H1 (cell line): ENCODE data around the gene SLC46A3. TPM values are rescaled to one million over a fixed set of nuclear protein-coding genes. Genes with fewer than 3 reads are reported as not detected.
A peak's percentile ranks its signal among the peaks of the same experiment; 100 is the strongest.

Source experiments
- CTCF ChIA-PET: fragments of 300-600 bp; sonication (Branson Sonifier 250); formaldehyde crosslinking; loops from one replicate; lab custom pipeline; 2021; ENCODE audit not compliant: partially characterized antibody; lab: Charles Lee
- POLR2A ChIA-PET: fragments of 300-600 bp; sonication (Branson Sonifier 250); formaldehyde crosslinking; loops from one replicate; lab custom pipeline; 2021; ENCODE audit warnings: inconsistent platforms; ENCODE audit not compliant: partially characterized antibody; lab: Charles Lee
- DNase-seq, 2 experiments: peaks; one replicate each; pipeline versions ENCODE4 v3.0.0 to v3.0.0-alpha.2; 2010 to 2022; ENCODE audit warnings: low spot score in 2 of 2, low read depth in 1 of 2, mixed read lengths in 1 of 2
- FAIRE-seq: peaks from 2 replicates; lab custom pipeline; 2011; peaks lifted over from hg19 to GRCh38; lab: Jason Lieb, UNC
- H2AFZ ChIP-seq: 2 replicates; pipeline ENCODE4 v1.8.1; 2012; ENCODE audit warnings: low read length, inconsistent platforms
- H2AK5ac ChIP-seq: 2 replicates; pipeline ENCODE4 v1.6.1; 2013; ENCODE audit warnings: low read depth, low read length
- H2BK120ac ChIP-seq: replicated peaks from 2 replicates; pipeline ENCODE3; 2013; ENCODE audit warnings: low read depth, low read length, inconsistent platforms
- H2BK12ac ChIP-seq: 2 replicates; pipeline ENCODE4 v1.6.1; 2013; ENCODE audit warnings: low read depth, low read length
- H2BK15ac ChIP-seq: 2 replicates; pipeline ENCODE4 v1.6.1; 2013; ENCODE audit warnings: low read length
- H2BK20ac ChIP-seq: 2 replicates; pipeline ENCODE4 v1.6.1; 2013; ENCODE audit warnings: low read length
- H2BK5ac ChIP-seq: 2 replicates; pipeline ENCODE4 v1.6.1; 2013; ENCODE audit warnings: low read depth, low read length
- H3K14ac ChIP-seq: 2 replicates; pipeline ENCODE4 v1.6.1; 2013; ENCODE audit warnings: inconsistent platforms; ENCODE audit not compliant: insufficient read length
- H3K18ac ChIP-seq: 2 replicates; pipeline ENCODE4 v1.6.1; 2013; ENCODE audit warnings: low read length; ENCODE audit errors: extremely low read depth
- H3K23ac ChIP-seq: 2 replicates; pipeline ENCODE4 v1.6.1; 2013; ENCODE audit warnings: inconsistent platforms; ENCODE audit not compliant: insufficient read length
- H3K23me2 ChIP-seq: 2 replicates; pipeline ENCODE4 v1.6.1; 2013; ENCODE audit warnings: low read depth, low read length
- H3K27ac ChIP-seq: 2 replicates; pipeline ENCODE4 v1.6.1; 2011; ENCODE audit warnings: low read depth, low read length, inconsistent platforms
- H3K27me3 ChIP-seq, 4 experiments: replicated peaks in 1 of 4; 1 replicate in 1 of 4; 2 replicates in 3 of 4; pipeline versions ENCODE4 v1.6.1 to v1.8.1; 2011 to 2013; ENCODE audit warnings: low read length in 3 of 4, mild to moderate bottlenecking in 3 of 4, inconsistent platforms in 2 of 4, mixed read lengths in 2 of 4, moderate library complexity in 1 of 4; ENCODE audit not compliant: control insufficient read depth in 3 of 4, insufficient read depth in 3 of 4; ENCODE audit errors: extremely low read depth in 1 of 4
- H3K36me3 ChIP-seq, 4 experiments: 2 replicates each; pipeline versions ENCODE4 v1.6.1 to v1.8.1; 2011 to 2013; ENCODE audit warnings: mild to moderate bottlenecking in 4 of 4, low read length in 3 of 4, moderate library complexity in 2 of 4, control low read depth in 1 of 4, inconsistent platforms in 1 of 4; ENCODE audit not compliant: insufficient read depth in 4 of 4, control insufficient read depth in 2 of 4
- H3K4ac ChIP-seq: replicated peaks from 2 replicates; pipeline ENCODE3; 2013; ENCODE audit warnings: low read length, low read depth, mixed read lengths, inconsistent platforms; ENCODE audit not compliant: insufficient read length
- H3K4me1 ChIP-seq, 4 experiments: replicated peaks in 1 of 4; 1 replicate in 1 of 4; 2 replicates in 3 of 4; pipeline versions ENCODE4 v1.6.1 to v1.8.1; 2011 to 2013; ENCODE audit warnings: low read length in 3 of 4, inconsistent platforms in 2 of 4, mixed read lengths in 1 of 4; ENCODE audit not compliant: insufficient read depth in 4 of 4, control insufficient read depth in 3 of 4
- H3K4me2 ChIP-seq, 2 experiments: 2 replicates each; pipeline versions ENCODE4 v1.6.1 to v1.8.1; 2011 to 2013; ENCODE audit warnings: low read depth in 2 of 2, low read length in 2 of 2, control low read depth in 1 of 2, inconsistent platforms in 1 of 2, mild to moderate bottlenecking in 1 of 2; ENCODE audit not compliant: insufficient read depth in 1 of 2
- H3K4me3 ChIP-seq, 4 experiments: fragments of 200-600, 300-600 bp in 1 of 4; sonication (generic), shearing (Covaris generic), sonication (Bioruptor Twin) in 1 of 4; 2 replicates each; pipeline versions ENCODE4 v1.5.1 to v1.8.1; 2011 to 2016; ENCODE audit warnings: low read length in 4 of 4, low read depth in 3 of 4, control low read depth in 2 of 4, inconsistent platforms in 2 of 4, mild to moderate bottlenecking in 2 of 4, mixed read lengths in 1 of 4, moderate library complexity in 1 of 4; ENCODE audit not compliant: insufficient read depth in 2 of 4; ENCODE audit errors: extremely low read depth in 1 of 4
- H3K56ac ChIP-seq: replicated peaks from 2 replicates; pipeline ENCODE3; 2013; ENCODE audit warnings: low read depth, mild to moderate bottlenecking, mixed read lengths, low read length, inconsistent platforms; ENCODE audit not compliant: insufficient read length
- H3K79me1 ChIP-seq: 2 replicates; pipeline ENCODE4 v1.6.1; 2013; ENCODE audit warnings: low read depth, low read length, control low read depth
- H3K79me2 ChIP-seq, 2 experiments: 2 replicates each; pipeline versions ENCODE4 v1.6.1 to v1.8.1; 2012 to 2013; ENCODE audit warnings: low read length in 2 of 2, mild to moderate bottlenecking in 2 of 2, inconsistent platforms in 1 of 2; ENCODE audit not compliant: insufficient read depth in 2 of 2, control insufficient read depth in 1 of 2
- H3K9ac ChIP-seq, 4 experiments: replicated peaks in 1 of 4; 1 replicate in 1 of 4; 2 replicates in 3 of 4; pipeline versions ENCODE4 v1.6.1 to v1.8.1; 2011 to 2013; ENCODE audit warnings: low read depth in 3 of 4, low read length in 3 of 4, control low read depth in 2 of 4, mild to moderate bottlenecking in 2 of 4, moderate library complexity in 2 of 4, inconsistent platforms in 1 of 4; ENCODE audit errors: extremely low read depth in 1 of 4
- H3K9me3 ChIP-seq, 2 experiments: 2 replicates each; pipeline versions ENCODE4 v1.6.1 to v1.8.1; 2012 to 2013; ENCODE audit warnings: mild to moderate bottlenecking in 2 of 2, moderate library complexity in 2 of 2, control low read depth in 1 of 2, inconsistent platforms in 1 of 2, low read depth in 1 of 2, low read length in 1 of 2, mixed read lengths in 1 of 2; ENCODE audit not compliant: insufficient read depth in 2 of 2
- H4K20me1 ChIP-seq, 2 experiments: replicated peaks in 1 of 2; 2 replicates each; pipeline versions ENCODE3 to v1.8.1; 2011 to 2013; ENCODE audit warnings: inconsistent platforms in 2 of 2, low read length in 2 of 2, mild to moderate bottlenecking in 1 of 2; ENCODE audit not compliant: insufficient read depth in 2 of 2, control insufficient read depth in 1 of 2
- H4K5ac ChIP-seq: 2 replicates; pipeline ENCODE4 v1.6.1; 2013; ENCODE audit warnings: low read length, low read depth, mixed read lengths, inconsistent platforms; ENCODE audit not compliant: insufficient read length
- H4K8ac ChIP-seq: 2 replicates; pipeline ENCODE4 v1.8.0; 2013; ENCODE audit warnings: mild to moderate bottlenecking, moderate library complexity, low read length, inconsistent platforms; ENCODE audit not compliant: insufficient read depth; ENCODE audit errors: extremely low read depth
- H4K91ac ChIP-seq: replicated peaks from 2 replicates; pipeline ENCODE3; 2013; ENCODE audit warnings: low read length, mixed read lengths, inconsistent platforms; ENCODE audit not compliant: insufficient read length
- ASH2L ChIP-seq: fragments of 200-600, 300-600 bp; sonication (generic); IDR thresholded peaks from one replicate; pipeline ENCODE4 v1.7.1; 2017; ENCODE audit warnings: low read length
- CBX5 ChIP-seq: fragments of 300-800, 300-1000 bp; sonication (generic); IDR thresholded peaks from 2 replicates; pipeline ENCODE4 v1.7.1; 2016; ENCODE audit warnings: antibody characterized with exemption, low read length, low read depth
- EGR1 ChIP-seq: IDR thresholded peaks from 2 replicates; pipeline ENCODE4 v1.6.1; 2011; ENCODE audit warnings: low read depth, low read length, borderline replicate concordance
- KDM4A ChIP-seq: IDR thresholded peaks from one replicate; pipeline ENCODE4 v1.7.1; 2012; ENCODE audit warnings: low read depth, mild to moderate bottlenecking, moderate library complexity, low read length, inconsistent platforms; ENCODE audit not compliant: severe bottlenecking
- RNF2 ChIP-seq: fragments of 200-900, 300-1000 bp; sonication (generic); IDR thresholded peaks from 2 replicates; pipeline ENCODE4 v1.7.1; 2016; ENCODE audit warnings: borderline replicate concordance, low read depth, mild to moderate bottlenecking, antibody characterized with exemption, low read length; ENCODE audit not compliant: poor library complexity, severe bottlenecking; ENCODE audit errors: missing control alignments
- SP1 ChIP-seq: IDR thresholded peaks from 2 replicates; pipeline ENCODE4 v1.6.1; 2011; ENCODE audit warnings: low read depth, low read length
- SRF ChIP-seq: IDR thresholded peaks from 2 replicates; pipeline ENCODE4 v1.6.1; 2011; ENCODE audit warnings: mild to moderate bottlenecking, low read depth, low read length, moderate library complexity
- TAF7 ChIP-seq: optimal IDR thresholded peaks from 2 replicates; pipeline ENCODE3; 2011; ENCODE audit warnings: low read depth, mild to moderate bottlenecking, inconsistent platforms, low read length, moderate library complexity, borderline replicate concordance
- WGBS, 2 experiments: shearing (Covaris generic) in 1 of 2; methylation state at CpG; one replicate each; pipeline versions ENCODE4 v1.1.6 to v1.1.7; 2013 to 2015; ENCODE audit warnings: low lambda C conversion rate in 2 of 2, mixed read lengths in 2 of 2, inconsistent platforms in 1 of 2, low coverage in 1 of 2, missing lambda C conversion rate in 1 of 2; ENCODE audit not compliant: insufficient replicate concordance in 2 of 2, insufficient coverage in 1 of 2, insufficient read length in 1 of 2; ENCODE audit errors: extremely low coverage in 1 of 2, missing lambda C conversion rate in 1 of 2; 5-methylcytosine and 5-hydroxymethylcytosine counted together
- polyA plus RNA-seq, 7 experiments: library from polyadenylated mRNA; depleted of rRNA in 3 of 7; stranded (reverse) in 5 of 7; unstranded in 2 of 7; fragments of >200 nt in 5 of 7; fragments of 200-250 nt in 2 of 7; gene quantifications; 1 replicate in 5 of 7; 2 replicates in 1 of 7; 4 replicates in 1 of 7; pipeline versions ENCODE4 v1.2.1 to v1.2.3, GENCODE V29; 2011 to 2013; ENCODE audit warnings: missing spikeins in 2 of 7, mixed read lengths in 2 of 7
- total RNA-seq: library from RNA; stranded (reverse); fragmentation: NEBNext Ultra II Directional; extraction: Animal tissue kit (Norgen Biotek cat#: 25700); gene quantifications from 2 replicates; pipeline ENCODE4 v1.2.1, GENCODE V29; 2021

The SLC46A3 gene
- total and polyA plus RNA-seq, 2 of the 8 experiments (the other 6 are each of a cell fraction or from before 2014, with no cell fraction given): 0.39 to 0.67 TPM

GRCh38 chr13:28755546-28755870, 36.7 kb upstream of the SLC46A3 start:
- no peak overlapping the region for H2BK120ac ChIP-seq
- ChIA-PET POLR2A (interaction anchor here (0.7 to 0.8 kb wide), 2 partner anchors 18 to 21 kb away, joined by 3 read pairs; no protein-coding TSS in a partner anchor), CTCF (interaction anchor here (0.6 to 2.7 kb wide), 6 partner anchors 8 to 43 kb away, joined by 3 to 10 read pairs (median 5); no protein-coding TSS in a partner anchor)
- 0 out of 7 replicates have a peak, but pooled peaks cover 0 to 2% (median 0%) of the 10 kb centered on the region in 4 experiments for H3K27me3 ChIP-seq
- no peak for FAIRE-seq
- no peak overlapping the region for H2BK15ac ChIP-seq
- no peak overlapping the region for H2AK5ac ChIP-seq
- H3K79me1 ChIP-seq: no peaks in the 10 kb centered on the region
- H3K56ac ChIP-seq: no peak overlapping the region
- H3K9me3 ChIP-seq: 0 out of 4 replicates have a peak, but pooled peaks cover 0 to 2% of the 10 kb centered on the region in 2 experiments
- WGBS, 2 experiments: 84% methylated on average over 5 of the region's 5 CpGs; no CpG with 5 or more reads in 1 of the 2 experiments
- no peak overlapping the region for H3K27ac ChIP-seq
- H2AFZ ChIP-seq: peak overlapping the region; percentile 91
- no peak overlapping the region for H4K5ac ChIP-seq
- no peak for TF ChIP-seq KDM4A
- no peak for TF ChIP-seq SP1
- TF ChIP-seq RNF2: no peak
- no peak for TF ChIP-seq CBX5
- TF ChIP-seq TAF7: no peak
- no peak for TF ChIP-seq EGR1
- no peak for TF ChIP-seq SRF
- TF ChIP-seq ASH2L: no peak
- TF ChIP-seq, all 59 proteins: peak for 0
- H3K4ac ChIP-seq: no peak overlapping the region
- no peaks in the 10 kb centered on the region for H4K20me1 ChIP-seq
- no peaks in the 10 kb centered on the region; a peak in 1 of 8 replicates for H3K36me3 ChIP-seq
- H4K91ac ChIP-seq: no peak overlapping the region
- H2BK20ac ChIP-seq: no peak overlapping the region
- H3K14ac ChIP-seq: no peak overlapping the region
- H3K23me2 ChIP-seq: no peaks in the 10 kb centered on the region
- H3K4me3 ChIP-seq: no peak overlapping the region
- H3K18ac ChIP-seq: no peak overlapping the region
- no peaks in the 10 kb centered on the region for H3K79me2 ChIP-seq
- H2BK5ac ChIP-seq: no peak overlapping the region
- H3K23ac ChIP-seq: no peak overlapping the region
- no peak overlapping the region; the same call in 1 of the 2 replicates for H2BK12ac ChIP-seq
- no peak for DNase-seq
- no peak overlapping the region for H4K8ac ChIP-seq
- no peak overlapping the region for H3K4me2 ChIP-seq
- H3K9ac ChIP-seq: no peak overlapping the region
- H3K4me1 ChIP-seq: peaks cover 3 to 11% (median 4%) of the 10 kb centered on the region in 4 experiments
